Kidney glomerular epithelial cell (primary cell): Measurements from ENCODE around the gene MMP25.
"Not testable (repeated sequence)": the region's sequence is repeated elsewhere in the genome, so short reads cannot be mapped to it uniquely, and the experiment has no call there.

Experiments used
- DNase-seq: peaks from one replicate; lab custom pipeline; 2025; lab: John Stamatoyannopoulos, UW

The MMP25 gene

GRCh38 chr16:3055734-3056115, 9.4 kb downstream of the MMP25 start:
- not testable (repeated sequence) for DNase-seq

DNA sequence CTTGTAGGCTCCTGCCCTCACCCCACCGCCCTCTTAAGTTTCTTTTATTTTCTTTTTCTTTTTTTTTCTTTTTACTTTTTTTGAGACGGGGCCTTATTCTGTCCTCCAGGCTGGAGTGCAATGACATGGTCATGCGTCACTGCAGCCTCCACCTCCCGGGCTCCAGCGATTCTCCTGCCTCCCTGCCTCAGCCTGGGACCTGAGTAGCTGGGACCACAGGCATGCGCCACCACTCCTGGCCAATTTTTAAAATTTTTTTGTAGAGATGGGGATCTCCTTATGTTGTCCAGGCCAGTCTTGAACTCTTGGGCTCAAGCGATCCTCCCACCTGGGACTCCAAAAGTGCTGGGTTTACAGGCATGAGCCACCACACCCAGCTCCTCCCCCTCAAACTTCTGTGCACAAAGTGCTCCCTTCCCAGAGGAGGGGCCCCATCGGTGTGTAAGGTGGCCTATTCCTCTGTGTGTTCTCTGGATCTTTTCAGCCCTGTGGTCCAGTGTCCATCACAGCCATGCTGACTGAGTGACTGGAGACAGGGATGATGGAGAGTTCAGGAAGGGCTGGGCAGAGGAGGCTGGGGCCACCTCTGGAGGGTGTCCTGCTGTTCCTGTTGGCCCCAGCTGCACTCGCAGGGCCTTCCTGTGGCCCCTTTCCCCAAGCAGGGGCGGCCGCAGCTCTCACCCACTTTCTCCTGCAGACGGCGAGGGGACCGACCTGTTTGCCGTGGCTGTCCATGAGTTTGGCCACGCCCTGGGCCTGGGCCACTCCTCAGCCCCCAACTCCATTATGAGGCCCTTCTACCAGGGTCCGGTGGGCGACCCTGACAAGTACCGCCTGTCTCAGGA, 10.2 kb downstream of the MMP25 start:
- DNase-seq = no peak

DNA sequence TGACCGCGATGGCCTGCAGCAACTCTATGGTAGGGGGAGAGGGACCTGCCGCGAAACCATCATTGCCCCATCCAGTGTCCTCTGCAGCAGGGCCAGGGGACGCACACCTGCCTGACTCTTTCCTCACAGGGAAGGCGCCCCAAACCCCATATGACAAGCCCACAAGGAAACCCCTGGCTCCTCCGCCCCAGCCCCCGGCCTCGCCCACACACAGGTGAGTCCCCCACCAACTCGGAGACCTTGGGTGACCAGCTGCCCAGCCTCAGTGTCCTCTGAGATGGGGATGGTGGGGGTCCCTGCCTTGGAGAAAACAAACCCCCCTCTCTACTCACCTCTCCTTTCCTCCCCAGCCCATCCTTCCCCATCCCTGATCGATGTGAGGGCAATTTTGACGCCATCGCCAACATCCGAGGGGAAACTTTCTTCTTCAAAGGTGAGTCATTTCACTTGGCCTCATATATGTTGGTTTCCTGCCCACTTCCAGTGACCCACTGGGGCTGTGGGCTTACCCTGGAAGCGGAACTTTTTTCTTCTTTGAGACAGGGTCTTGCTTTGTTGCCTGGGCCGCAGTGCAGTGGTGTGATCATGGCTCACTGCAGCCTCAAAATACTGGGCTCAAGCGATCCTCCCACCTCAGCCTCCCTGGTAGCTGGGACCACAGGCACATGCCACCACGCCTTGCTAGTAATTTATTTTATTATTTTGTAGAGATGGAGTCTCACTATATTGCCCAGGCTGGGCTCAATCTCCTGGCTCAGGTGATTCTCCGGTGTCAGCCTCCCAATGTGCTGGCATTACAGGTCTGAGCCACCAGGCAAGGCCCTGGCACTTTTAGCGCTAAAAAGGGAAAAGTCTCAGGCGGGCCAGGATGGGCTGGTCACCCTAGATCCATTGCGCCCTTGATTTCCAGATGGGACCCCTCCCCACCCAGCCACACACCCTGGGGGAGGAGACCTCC, 11.1 kb downstream of the MMP25 start:
- no peak for DNase-seq

- DNase-seq = no peak
These were observed 12.0 kb downstream of the MMP25 start for GRCh38 chr16:3058139-3059030.

- DNase-seq = no peak
These were observed 12.8 kb downstream of the MMP25 start for GRCh38 chr16:3059041-3059722.

- no peak for DNase-seq
These were observed 13.4 kb downstream of the MMP25 start for GRCh38 chr16:3059723-3060242.

DNA sequence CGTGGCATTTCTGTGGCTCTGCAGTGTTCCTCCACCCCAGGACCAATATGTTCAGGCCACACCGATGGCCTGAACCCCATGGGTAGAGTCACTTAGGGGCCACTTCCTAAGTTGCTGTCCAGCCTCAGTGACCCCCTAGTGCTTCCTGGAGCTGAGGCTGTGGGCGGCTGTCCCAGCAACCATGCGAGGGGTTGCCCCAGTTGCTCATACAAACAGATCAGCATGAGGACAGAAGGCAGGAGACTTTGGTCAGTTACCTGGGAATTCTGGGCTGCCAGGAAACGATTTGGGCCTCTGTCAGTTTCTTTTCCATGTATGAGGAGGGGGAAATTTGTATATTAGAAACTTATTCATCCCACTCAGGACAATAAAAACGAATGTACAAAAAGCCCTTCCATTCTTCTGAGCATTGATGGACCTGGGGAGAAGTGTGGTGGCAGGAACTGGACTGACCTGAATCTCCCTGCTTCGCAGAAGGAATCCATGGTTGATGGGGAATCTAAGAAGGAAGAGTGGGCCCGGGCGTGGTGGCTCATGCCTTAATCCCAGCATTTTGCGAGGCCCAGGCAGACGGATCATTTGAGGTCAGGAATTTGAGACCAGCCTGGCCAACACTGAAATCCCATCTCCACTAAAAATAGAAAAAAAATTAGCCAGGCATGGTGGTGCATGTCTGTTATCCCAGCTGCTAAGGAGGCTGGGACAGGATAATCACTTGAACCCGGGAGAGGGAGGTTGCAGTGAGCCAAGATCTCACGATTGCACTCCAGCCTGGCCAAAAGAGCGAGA, 14.2 kb downstream of the MMP25 start:
- DNase-seq = no peak

DNA sequence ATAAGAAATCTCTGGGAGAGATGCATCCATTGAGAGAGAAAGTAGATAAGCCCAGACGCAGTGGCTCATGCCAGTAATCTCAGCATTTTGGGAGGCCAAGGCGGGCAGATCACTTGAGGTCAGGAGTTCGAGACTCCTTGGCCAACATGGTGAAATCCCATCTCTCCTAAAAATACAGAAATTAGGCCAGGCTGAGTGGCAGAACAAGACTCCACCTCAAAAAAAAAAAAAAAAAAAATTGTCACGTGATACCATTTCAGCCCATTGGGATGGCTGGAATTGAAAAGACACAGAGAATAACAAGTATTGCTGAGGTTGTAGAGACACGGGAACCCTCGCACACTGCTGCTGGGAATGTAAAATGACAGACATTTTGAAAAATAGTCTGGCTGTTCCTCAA, 16.2 kb downstream of the MMP25 start:
- DNase-seq = no peak

DNA sequence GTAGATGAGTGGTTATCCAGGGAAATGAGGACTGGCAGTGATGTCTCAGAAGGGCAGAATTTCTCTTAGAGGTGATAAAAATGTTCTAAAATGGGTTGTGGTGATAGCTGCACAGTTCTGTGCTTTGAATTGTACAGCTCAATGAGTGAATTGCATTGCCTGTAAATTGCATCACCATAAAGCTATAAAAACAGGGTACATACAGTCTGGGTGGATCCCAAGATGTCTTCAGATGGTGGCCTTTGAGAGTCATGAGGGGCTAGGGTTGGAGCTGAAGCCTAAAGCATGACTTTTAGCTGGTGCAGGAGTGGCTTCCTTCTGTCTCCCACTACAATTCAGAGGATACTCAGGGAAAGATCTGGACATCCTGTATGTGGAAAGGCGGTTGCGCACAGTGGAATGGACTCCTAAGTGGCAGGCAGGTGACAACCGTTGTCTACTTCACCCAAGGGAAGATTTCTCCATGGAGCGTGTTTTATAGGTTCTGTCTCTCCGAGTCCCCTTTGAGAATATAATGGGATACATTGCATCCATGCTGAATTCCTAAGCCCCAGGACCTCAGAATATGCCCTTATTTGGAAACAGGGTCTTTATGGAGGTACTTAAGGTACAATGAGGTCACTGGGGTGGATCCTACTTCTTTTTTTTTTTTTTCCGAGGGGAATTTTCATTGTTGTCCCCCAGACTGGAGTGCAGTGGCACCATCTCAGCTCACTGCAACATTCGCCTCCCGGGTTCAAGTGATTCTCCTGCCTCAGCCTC, 17.4 kb downstream of the MMP25 start:
- DNase-seq = no peak

- peak; percentile 83 for DNase-seq
These were observed 18.8 kb downstream of the MMP25 start, which contains the start of gene IL32 for GRCh38 chr16:3065069-3065741. IL32 (plus strand) TSS chr16:3065640; CDS start chr16:3065812, 172 bp downstream.

DNA sequence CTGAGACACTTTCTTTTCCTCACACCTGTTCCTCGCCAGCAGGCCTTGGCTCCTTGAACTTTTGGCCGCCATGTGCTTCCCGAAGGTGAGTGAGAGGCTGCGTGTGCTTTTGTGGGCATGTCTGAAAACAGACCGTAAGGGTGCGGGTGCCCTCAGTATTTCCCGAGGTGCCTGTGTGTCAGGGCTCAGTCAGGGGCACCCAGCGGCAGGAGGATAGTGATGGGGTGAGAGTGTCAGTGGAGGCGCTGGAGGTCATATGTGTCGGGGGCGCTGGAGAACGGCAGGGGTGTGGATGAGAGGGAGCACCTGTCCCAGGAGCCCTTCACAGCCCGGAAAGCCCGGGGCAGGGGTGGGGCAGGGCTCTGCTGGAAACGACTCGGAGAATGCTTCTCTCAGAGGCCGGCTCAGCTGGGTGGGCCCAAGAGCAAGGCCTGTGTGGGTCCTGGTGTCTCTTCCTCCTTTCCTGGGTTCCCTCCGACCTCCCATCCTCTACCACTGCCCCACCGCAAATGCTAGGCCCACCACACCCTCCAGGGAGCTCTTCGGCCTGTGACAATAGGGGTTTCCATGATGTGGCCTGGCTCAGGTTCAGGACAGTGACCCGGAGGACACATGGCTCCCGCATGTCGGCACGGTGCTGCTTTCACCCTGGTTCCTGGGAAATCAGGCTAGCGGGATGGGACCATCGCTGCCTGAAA, 19.5 kb downstream of the MMP25 start:
- DNase-seq = no peak

GRCh38 chr16:3066440-3066748, 20.0 kb downstream of the MMP25 start:
- DNase-seq = no peak

DNA sequence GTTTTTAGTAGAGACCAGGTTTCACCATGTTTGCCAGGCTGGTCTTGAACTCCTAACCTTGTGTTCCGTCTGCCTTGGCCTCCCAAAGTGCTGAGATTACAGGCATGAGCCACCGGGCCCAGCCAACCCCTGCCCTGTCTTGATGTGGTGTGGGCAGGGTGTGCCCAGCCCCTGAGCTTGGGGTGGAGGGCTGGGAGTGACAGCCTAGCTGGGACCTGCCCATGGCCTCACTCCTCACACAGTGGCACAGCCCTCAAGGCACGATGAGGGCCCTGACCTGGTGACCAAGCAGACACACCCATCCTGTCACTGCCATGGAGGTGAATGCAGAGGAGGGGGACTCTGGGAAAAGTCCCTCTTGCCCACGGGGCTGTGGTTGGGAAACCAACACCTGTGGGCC, 22.1 kb downstream of the MMP25 start:
- no peak for DNase-seq

- DNase-seq = not testable (repeated sequence)
These were observed 22.8 kb downstream of the MMP25 start for GRCh38 chr16:3069146-3069545.

DNA sequence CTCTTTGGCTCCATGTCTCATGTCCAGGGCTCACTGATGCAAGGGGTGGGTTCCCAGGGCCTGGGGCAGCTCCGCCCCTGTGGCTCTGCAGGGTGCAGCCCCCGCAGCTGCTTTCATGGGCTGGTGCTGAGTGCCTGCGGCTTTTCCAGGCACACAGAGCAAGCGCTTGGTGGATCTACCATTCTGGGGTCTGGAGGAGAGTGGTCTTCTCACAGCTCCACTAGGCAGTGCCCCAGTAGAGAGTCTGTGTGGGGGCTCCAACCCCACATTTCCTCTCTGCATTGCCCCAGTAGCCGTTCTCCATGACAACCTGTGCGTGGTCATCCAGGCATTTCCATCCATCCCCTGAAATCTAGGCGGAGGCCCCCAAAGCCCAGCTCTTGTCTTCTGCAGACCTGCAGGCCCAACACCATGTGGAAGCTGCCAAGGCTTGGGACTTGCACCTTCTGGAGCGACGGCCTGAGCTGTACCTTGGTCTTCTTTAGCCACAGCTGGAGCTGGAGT, 24.3 kb downstream of the MMP25 start:
- no peak for DNase-seq

GRCh38 chr16:3071655-3072054, 25.3 kb downstream of the MMP25 start:
- no peak for DNase-seq

DNA sequence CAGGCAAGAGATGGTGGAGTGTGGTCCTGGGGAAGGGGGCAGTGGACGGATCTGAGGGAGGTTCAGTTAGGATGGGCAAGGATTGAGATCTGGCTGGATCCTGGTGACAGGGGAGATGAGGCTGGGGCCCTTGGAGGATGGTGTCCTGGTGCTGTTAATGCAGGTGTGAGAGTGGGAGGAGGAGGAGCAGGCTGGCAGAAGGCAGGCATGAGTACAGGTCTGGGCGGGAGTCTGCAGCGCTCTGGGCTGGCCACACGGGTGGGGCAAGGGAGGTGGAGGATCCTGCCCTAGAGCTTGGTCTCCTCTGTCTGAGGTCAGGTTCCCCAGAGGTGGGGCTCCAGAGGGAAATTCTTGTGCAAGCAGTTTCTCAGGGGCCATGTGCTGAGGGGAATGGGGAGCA, 25.8 kb downstream of the MMP25 start:
- DNase-seq = not testable (repeated sequence)
